ENCODE results near the gene NNMT. TPM values are rescaled to one million over a fixed set of nuclear protein-coding genes. Genes with fewer than 3 reads are reported as not detected.
A peak's percentile ranks its signal among the peaks of the same experiment; 100 is the strongest.

Gene NNMT
- 188 and 217 TPM in 2 replicates for polyA plus RNA-seq (2011; rRNA removed)
- 124 and 128 TPM in 2 replicates for polyA minus RNA-seq (2011; rRNA and poly(A)+ RNA removed)

DNA sequence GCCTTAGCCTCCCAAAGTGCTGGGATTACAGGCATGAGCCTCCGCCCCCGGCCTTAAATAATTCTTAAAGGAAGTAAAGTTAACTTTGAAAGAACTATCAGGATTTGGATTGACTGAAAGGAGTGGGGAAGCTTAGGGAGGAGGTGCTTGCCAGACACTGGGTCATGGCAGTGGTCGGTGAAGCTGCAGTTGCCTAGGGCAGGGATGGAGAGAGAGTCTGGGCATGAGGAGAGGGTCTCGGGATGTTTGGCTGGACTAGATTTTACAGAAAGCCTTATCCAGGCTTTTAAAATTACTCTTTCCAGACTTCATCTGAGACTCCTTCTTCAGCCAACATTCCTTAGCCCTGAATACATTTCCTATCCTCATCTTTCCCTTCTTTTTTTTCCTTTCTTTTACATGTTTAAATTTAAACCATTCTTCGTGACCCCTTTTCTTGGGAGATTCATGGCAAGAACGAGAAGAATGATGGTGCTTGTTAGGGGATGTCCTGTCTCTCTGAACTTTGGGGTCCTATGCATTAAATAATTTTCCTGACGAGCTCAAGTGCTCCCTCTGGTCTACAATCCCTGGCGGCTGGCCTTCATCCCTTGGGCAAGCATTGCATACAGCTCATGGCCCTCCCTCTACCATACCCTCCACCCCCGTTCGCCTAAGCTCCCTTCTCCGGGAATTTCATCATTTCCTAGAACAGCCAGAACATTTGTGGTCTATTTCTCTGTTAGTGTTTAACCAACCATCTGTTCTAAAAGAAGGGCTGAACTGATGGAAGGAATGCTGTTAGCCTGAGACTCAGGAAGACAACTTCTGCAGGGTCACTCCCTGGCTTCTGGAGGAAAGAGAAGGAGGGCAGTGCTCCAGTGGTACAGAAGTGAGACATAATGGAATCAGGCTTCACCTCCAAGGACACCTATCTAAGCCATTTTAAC is at the start of gene NNMT:
Gene NNMT (plus strand): TSS at position 724 of the 929 bp plus-strand sequence. CDS start 158 bp downstream, at position 882.
- Histone ChIP-seq H3K27me3 (ENCODE audit: control insufficient read depth, insufficient read depth, low read length) (no peaks in the 10 kb centered on the region), H3K4me3 (ENCODE audit: low read depth, low read length) (peak within 1 kb of the TSS; percentile 67), H3K27ac (ENCODE audit: low read depth, low read length) (peak within 1 kb of the TSS; percentile 99), H3K9me3 (ENCODE audit: control insufficient read depth, insufficient read depth, low read length) (no peaks in the 10 kb centered on the region)
- DNase-seq (ENCODE audit: low read depth, low spot score), result peak; percentile 92
- TF ChIP-seq, protein P1, sequence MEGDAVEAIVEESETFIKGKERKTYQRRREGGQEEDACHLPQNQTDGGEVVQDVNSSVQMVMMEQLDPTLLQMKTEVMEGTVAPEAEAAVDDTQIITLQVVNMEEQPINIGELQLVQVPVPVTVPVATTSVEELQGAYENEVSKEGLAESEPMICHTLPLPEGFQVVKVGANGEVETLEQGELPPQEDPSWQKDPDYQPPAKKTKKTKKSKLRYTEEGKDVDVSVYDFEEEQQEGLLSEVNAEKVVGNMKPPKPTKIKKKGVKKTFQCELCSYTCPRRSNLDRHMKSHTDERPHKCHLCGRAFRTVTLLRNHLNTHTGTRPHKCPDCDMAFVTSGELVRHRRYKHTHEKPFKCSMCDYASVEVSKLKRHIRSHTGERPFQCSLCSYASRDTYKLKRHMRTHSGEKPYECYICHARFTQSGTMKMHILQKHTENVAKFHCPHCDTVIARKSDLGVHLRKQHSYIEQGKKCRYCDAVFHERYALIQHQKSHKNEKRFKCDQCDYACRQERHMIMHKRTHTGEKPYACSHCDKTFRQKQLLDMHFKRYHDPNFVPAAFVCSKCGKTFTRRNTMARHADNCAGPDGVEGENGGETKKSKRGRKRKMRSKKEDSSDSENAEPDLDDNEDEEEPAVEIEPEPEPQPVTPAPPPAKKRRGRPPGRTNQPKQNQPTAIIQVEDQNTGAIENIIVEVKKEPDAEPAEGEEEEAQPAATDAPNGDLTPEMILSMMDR (IDR thresholded peaks at IDR 0.05; ENCODE audit: low read depth, low read length), result peak; percentile 11; the same call in 1 of the 2 replicates
- ChIA-PET CTCF (interaction anchor here (1.1 to 1.6 kb wide), 2 partner anchors 14 to 21 kb away, joined by 6 to 13 read pairs; no protein-coding TSS in a partner anchor), POLR2A (interaction anchor here (0.6 to 1.7 kb wide), 6 partner anchors 11 to 150 kb away, joined by 3 to 11 read pairs (median 6); partner anchors contain the start of gene REXO2)

GRCh38 chr11:114247070-114247789 is 49.0 kb upstream of the NNMT start:
- TF ChIP-seq, protein P1 (IDR thresholded peaks at IDR 0.05; ENCODE audit: low read depth, low read length), result no peak
- DNase-seq (ENCODE audit: low read depth, low spot score), result no peak
- no peak overlapping the region for H3K4me3 ChIP-seq (ENCODE audit: low read depth, low read length)
- CTCF ChIA-PET, result interaction anchor here (0.7 to 5.3 kb wide), 2 partner anchors 11 to 14 kb away, joined by 3 to 36 read pairs; no protein-coding TSS in a partner anchor
- POLR2A ChIA-PET, result interaction anchor here (0.7 kb wide), 1 partner anchor 12 kb away, joined by 3 read pairs; no protein-coding TSS in a partner anchor
- H3K27ac ChIP-seq (ENCODE audit: low read depth, low read length), result no peak overlapping the region
- H3K9me3 ChIP-seq (ENCODE audit: control insufficient read depth, insufficient read depth, low read length), result no peaks in the 10 kb centered on the region; the same call in 1 of the 2 replicates
- H3K27me3 ChIP-seq (ENCODE audit: control insufficient read depth, insufficient read depth, low read length), result peaks cover 5% of the 10 kb centered on the region

GRCh38 chr11:114250180-114250579 is 46.0 kb upstream of the NNMT start:
- no peak overlapping the region for H3K4me3 ChIP-seq (ENCODE audit: low read depth, low read length)
- POLR2A ChIA-PET, result interaction anchor here (0.6 kb wide), 1 partner anchor 291 kb away, joined by 3 read pairs; no protein-coding TSS in a partner anchor
- TF ChIP-seq, protein P1 (IDR thresholded peaks at IDR 0.05; ENCODE audit: low read depth, low read length), result no peak
- no peaks in the 10 kb centered on the region; the same call in 1 of the 2 replicates for H3K9me3 ChIP-seq (ENCODE audit: control insufficient read depth, insufficient read depth, low read length)
- CTCF ChIA-PET, result interaction anchor here (5.3 kb wide), 1 partner anchor 11 kb away, joined by 36 read pairs; no protein-coding TSS in a partner anchor
- H3K27me3 ChIP-seq (ENCODE audit: control insufficient read depth, insufficient read depth, low read length), result peaks cover 5% of the 10 kb centered on the region
- H3K27ac ChIP-seq (ENCODE audit: low read depth, low read length), result no peak overlapping the region
- DNase-seq (ENCODE audit: low read depth, low spot score), result no peak

- ChIA-PET CTCF (interaction anchor here (5.3 kb wide), 1 partner anchor 10 kb away, joined by 36 read pairs; no protein-coding TSS in a partner anchor), POLR2A (no interaction called here)
- Histone ChIP-seq H3K4me3 (ENCODE audit: low read depth, low read length) (no peak overlapping the region), H3K9me3 (ENCODE audit: control insufficient read depth, insufficient read depth, low read length) (no peaks in the 10 kb centered on the region; the same call in 1 of the 2 replicates), H3K27me3 (ENCODE audit: control insufficient read depth, insufficient read depth, low read length) (peaks cover 5% of the 10 kb centered on the region), H3K27ac (ENCODE audit: low read depth, low read length) (no peak overlapping the region)
- no peak for DNase-seq (ENCODE audit: low read depth, low spot score)
- TF ChIP-seq, protein P1 (IDR thresholded peaks at IDR 0.05; ENCODE audit: low read depth, low read length), result no peak
Observed at GRCh38 chr11:114250993-114251814, 45.0 kb upstream of the NNMT start.

Measured in AG04450 (cell line).